GM18505 (cell line): ENCODE data around the gene ADORA2B.
A peak's percentile ranks its signal among the peaks of the same experiment; 100 is the strongest.
"Not testable (repeated sequence)": the region's sequence is repeated elsewhere in the genome, so short reads cannot be mapped to it uniquely, and the experiment has no call there.

Source experiments
- ATAC-seq: cut with Tn5 transposase; IDR thresholded peaks from one replicate; pipeline ENCODE4 v1.9.1; 2021; ENCODE audit not compliant: unreplicated experiment
- POLR2A ChIP-seq: IDR thresholded peaks from 4 replicates; pipeline ENCODE4 v1.6.1; 2011; ENCODE audit warnings: borderline replicate concordance; ENCODE audit not compliant: insufficient read depth, insufficient read length; ENCODE audit errors: extremely low read depth

The ADORA2B gene

DNA sequence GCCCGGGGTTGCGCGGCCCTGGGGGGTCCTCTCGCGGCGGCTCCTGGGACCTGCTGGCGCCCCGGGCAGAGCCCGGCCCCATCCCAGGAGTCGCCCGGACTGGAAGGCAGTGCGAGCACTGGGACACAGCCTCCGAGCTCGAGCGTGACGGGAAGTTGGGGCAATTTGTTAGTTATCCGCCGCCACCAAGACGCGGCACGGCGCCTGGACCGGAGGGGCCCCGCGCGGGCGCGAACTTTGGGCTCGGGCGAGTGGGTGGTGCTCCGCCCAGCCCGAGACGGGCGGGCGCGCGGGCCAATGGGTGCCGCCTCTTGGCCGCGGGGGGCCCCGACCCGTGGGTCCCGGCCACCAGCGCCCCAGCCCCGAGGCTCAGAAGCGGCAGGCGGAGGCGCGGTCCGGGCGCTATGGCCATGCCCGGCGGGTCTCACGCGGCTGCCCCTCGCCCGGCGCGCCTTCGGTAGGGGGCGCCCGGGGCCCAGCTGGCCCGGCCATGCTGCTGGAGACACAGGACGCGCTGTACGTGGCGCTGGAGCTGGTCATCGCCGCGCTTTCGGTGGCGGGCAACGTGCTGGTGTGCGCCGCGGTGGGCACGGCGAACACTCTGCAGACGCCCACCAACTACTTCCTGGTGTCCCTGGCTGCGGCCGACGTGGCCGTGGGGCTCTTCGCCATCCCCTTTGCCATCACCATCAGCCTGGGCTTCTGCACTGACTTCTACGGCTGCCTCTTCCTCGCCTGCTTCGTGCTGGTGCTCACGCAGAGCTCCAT is at the start of gene ADORA2B:
Gene ADORA2B (plus strand): TSS at position 372 of the 768 bp plus-strand sequence. CDS start 119 bp downstream, at position 491.
- no peak for TF ChIP-seq POLR2A
- ATAC-seq, result peak; percentile 54

GRCh38 chr17:15896277-15896676 is 48.7 kb upstream of the ADORA2B start:
- TF ChIP-seq POLR2A, result no peak

GRCh38 chr17:15896834-15897233 is 48.1 kb upstream of the ADORA2B start:
- no peak for ATAC-seq
- no peak for TF ChIP-seq POLR2A

More at GRCh38 chr17:15896277-15896676, 48.7 kb upstream of the ADORA2B start:
- ATAC-seq, result no peak

GRCh38 chr17:15899596-15899995 is 45.3 kb upstream of the ADORA2B start:
- ATAC-seq, result not testable (repeated sequence)

- TF ChIP-seq POLR2A, result no peak
- ATAC-seq, result no peak
These were observed 44.1 kb upstream of the ADORA2B start for GRCh38 chr17:15900871-15901270.

GRCh38 chr17:15905236-15905635 is 39.7 kb upstream of the ADORA2B start:
- ATAC-seq, result not testable (repeated sequence)

DNA sequence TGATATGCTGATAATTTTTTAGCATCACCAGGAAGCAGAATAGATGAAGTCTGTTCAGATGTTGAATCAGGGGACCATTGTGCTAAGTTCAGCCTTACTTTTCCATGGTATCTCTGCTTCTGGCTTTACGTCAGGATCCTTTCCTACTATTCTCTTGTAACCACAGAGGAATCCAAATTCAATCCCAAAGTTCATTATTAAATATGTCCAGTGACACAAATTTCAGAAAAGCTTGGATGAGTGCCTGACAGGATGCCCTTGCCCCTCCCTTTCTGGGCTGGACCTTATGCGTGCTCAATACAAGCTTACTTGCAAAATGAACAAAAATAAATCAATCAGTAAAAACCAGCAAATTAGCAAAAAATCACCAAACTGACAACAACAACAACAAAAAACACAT is 37.6 kb upstream of the ADORA2B start:
- no peak for ATAC-seq
- no peak for TF ChIP-seq POLR2A

- no peak for TF ChIP-seq POLR2A
- no peak for ATAC-seq
These were observed 36.6 kb upstream of the ADORA2B start for GRCh38 chr17:15908378-15908777.

DNA sequence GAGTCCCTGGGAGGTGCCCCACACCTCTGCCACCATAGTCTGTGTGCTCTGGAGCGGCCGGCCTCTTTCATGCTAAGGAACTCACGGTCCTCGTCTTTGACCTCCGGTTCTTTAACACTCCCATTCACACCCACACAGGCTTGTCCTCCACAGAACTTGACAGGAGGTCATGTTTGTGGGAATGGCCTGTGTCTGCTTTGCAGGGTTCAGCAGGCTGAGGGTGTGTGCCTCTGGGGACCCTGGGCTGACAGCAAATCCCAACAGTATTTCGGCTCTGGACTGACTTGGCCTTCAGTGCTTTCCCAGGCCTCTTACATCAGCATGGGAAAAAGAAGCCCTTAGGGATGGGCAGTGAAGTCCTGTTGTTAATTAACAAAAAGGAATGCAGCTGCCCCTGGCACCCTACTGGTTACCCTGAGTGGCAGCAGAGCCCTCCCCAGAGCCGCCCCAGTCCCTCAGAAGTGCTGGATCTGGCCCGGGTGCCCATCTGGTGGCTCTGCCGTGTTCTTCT is 35.4 kb upstream of the ADORA2B start:
- no peak for ATAC-seq
- no peak for TF ChIP-seq POLR2A

DNA sequence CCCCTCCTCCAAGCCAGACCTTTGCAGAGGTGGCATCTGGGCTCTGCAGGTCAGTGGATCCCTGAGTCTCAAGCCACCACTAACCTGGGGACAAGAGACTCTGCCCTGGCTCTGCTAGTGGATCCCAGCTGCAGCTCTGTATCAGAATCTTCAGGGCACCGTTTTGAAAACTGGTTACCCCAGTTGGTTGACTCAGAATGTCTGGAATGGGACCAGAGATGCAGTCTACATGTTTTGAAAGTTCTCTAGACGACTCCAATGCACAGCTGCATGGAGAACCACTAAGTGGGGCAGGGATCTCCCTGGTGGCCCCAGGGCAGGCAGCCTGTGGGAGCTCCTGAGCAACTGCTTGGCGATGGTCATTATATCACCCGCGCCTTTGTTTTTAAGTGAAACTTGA is 34.1 kb upstream of the ADORA2B start:
- no peak for TF ChIP-seq POLR2A
- ATAC-seq, result no peak

GRCh38 chr17:15911701-15912100 is 33.2 kb upstream of the ADORA2B start:
- not testable (repeated sequence) for ATAC-seq

GRCh38 chr17:15912416-15912955 is 32.4 kb upstream of the ADORA2B start:
- no peak for ATAC-seq
- TF ChIP-seq POLR2A, result no peak

GRCh38 chr17:15913826-15914225 is 31.1 kb upstream of the ADORA2B start:
- no peak for TF ChIP-seq POLR2A
- no peak for ATAC-seq

- no peak for ATAC-seq
- no peak for TF ChIP-seq POLR2A
These were observed 30.3 kb upstream of the ADORA2B start for GRCh38 chr17:15914400-15915170.
